Immature natural killer cell (primary cell): ENCODE measurements around the gene ST8SIA5. TPM values are rescaled to one million over a fixed set of nuclear protein-coding genes. Genes with fewer than 3 reads are reported as not detected.
A peak's percentile ranks its signal among the peaks of the same experiment; 100 is the strongest.

Source experiments
- DNase-seq, 3 donors: peaks; one replicate each; pipeline ENCODE4 v3.0.0; 2022; ENCODE audit warnings: mixed read lengths in 1 of 3
- H3K27ac Mint-ChIP-seq, 6 donors: one replicate each; pipeline ENCODE4 v1.8.0; 2020; ENCODE audit warnings: mixed read lengths in 6 of 6, mild to moderate bottlenecking in 5 of 6, inconsistent platforms in 4 of 6, moderate library complexity in 3 of 6
- H3K27me3 Mint-ChIP-seq, 3 donors: one replicate each; pipeline ENCODE4 v1.8.0; 2020 to 2021; ENCODE audit warnings: low read depth in 3 of 3, mild to moderate bottlenecking in 3 of 3, mixed read lengths in 3 of 3, moderate library complexity in 3 of 3, inconsistent platforms in 1 of 3
- H3K36me3 Mint-ChIP-seq, 3 donors: one replicate each; pipeline ENCODE4 v1.8.0; 2020; ENCODE audit warnings: mixed read lengths in 3 of 3, inconsistent platforms in 2 of 3, mild to moderate bottlenecking in 2 of 3
- H3K4me1 Mint-ChIP-seq, 2 donors: one replicate each; pipeline ENCODE4 v1.8.0; 2020; ENCODE audit warnings: inconsistent platforms in 2 of 2, mild to moderate bottlenecking in 2 of 2, mixed read lengths in 2 of 2, moderate library complexity in 1 of 2
- H3K4me3 Mint-ChIP-seq, 5 donors: one replicate each; pipeline ENCODE4 v1.8.0; 2020; ENCODE audit warnings: mild to moderate bottlenecking in 5 of 5, mixed read lengths in 5 of 5, inconsistent platforms in 3 of 5, moderate library complexity in 3 of 5
- H3K9me3 Mint-ChIP-seq, 6 donors: one replicate each; pipeline ENCODE4 v1.8.0; 2020; ENCODE audit warnings: mild to moderate bottlenecking in 6 of 6, mixed read lengths in 6 of 6, inconsistent platforms in 4 of 6, moderate library complexity in 3 of 6
- polyA plus RNA-seq, 3 donors: library from polyadenylated mRNA; unstranded; fragments of 300-500 nt; fragmentation: Illumina TruSeq; gene quantifications; one replicate each; pipeline ENCODE4 v1.2.3, GENCODE V29; 2021

ST8SIA5 gene
- polyA plus RNA-seq, 3 donors from 2014 or later: not detected

GRCh38 chr18:46756025-46756558 lies 761 bp downstream of the ST8SIA5 start:
- Mint-ChIP-seq H3K9me3 (no peaks in the 10 kb centered on the region), H3K27me3 (peaks cover 19 to 33% (median 20%) of the 10 kb centered on the region in 3 donors), H3K4me3 (peak overlapping the region in 1 of 5 donors; percentile 33)

DNA sequence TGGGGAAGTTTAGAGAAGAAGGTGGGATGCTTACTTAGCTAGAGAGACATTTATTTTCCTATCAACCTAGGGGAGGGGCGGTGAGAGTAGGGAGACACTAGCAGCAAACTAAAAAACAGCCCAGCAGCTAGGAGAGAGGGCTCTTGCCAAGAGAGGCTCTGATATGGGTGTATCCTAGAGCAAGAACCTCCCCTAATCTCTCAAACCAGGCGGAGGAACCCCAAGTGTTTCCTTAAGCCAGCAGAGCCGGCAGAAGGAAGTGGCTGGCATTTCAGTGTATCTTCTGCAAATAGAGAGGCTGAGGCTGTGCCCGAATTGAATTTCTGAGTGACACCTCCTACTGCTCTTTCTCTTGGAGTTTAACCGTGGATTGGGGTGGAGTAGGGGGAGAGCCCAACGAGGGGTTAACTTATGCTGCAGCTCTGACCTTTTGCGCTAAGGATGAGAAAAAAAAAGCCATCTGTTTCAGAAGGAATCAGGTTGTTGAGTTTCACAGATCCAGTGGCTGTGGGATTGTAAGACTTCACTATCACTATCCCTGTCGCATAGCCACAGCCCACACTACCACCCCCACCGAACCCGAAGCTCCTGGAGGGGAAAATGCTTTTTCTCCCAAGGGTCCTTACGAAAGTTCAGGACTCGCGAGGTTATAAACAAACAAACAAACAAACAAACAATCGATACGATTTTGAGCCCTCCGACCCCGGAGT lies 1.4 kb downstream of the ST8SIA5 start:
- peaks cover 19 to 30% (median 20%) of the 10 kb centered on the region in 3 donors for H3K27me3 Mint-ChIP-seq
- H3K4me3 Mint-ChIP-seq: peak overlapping the region in 1 of 5 donors; percentile 33
- no peak overlapping the region for H3K27ac Mint-ChIP-seq
- H3K4me1 Mint-ChIP-seq: peaks cover 12 to 16% of the 10 kb centered on the region in 2 donors
- H3K9me3 Mint-ChIP-seq: no peaks in the 10 kb centered on the region
- no peak for DNase-seq
- H3K36me3 Mint-ChIP-seq: peaks cover 0 to 3% (median 0%) of the 10 kb centered on the region in 3 donors

More at GRCh38 chr18:46756025-46756558, 761 bp downstream of the ST8SIA5 start:
- no peak for DNase-seq
- Mint-ChIP-seq H3K27ac (no peak overlapping the region), H3K4me1 (peaks cover 12 to 16% of the 10 kb centered on the region in 2 donors), H3K36me3 (peaks cover 0 to 3% (median 0%) of the 10 kb centered on the region in 3 donors)

GRCh38 chr18:46754661-46755292 lies 2.1 kb downstream of the ST8SIA5 start:
- peaks cover 0 to 3% (median 0%) of the 10 kb centered on the region in 3 donors for H3K36me3 Mint-ChIP-seq
- peaks cover 19 to 30% (median 20%) of the 10 kb centered on the region in 3 donors for H3K27me3 Mint-ChIP-seq
- H3K4me3 Mint-ChIP-seq: peak overlapping the region in 2 of 5 donors; percentile 11 to 33
- H3K4me1 Mint-ChIP-seq: peaks cover 12 to 16% of the 10 kb centered on the region in 2 donors
- no peak overlapping the region for H3K27ac Mint-ChIP-seq
- H3K9me3 Mint-ChIP-seq: no peaks in the 10 kb centered on the region
- DNase-seq: no peak

- Mint-ChIP-seq H3K27ac (no peak overlapping the region), H3K4me1 (peaks cover 12 to 16% of the 10 kb centered on the region in 2 donors), H3K27me3 (peaks cover 19 to 30% (median 20%) of the 10 kb centered on the region in 3 donors), H3K9me3 (no peaks in the 10 kb centered on the region), H3K4me3 (peak overlapping the region in 4 of 5 donors; percentile 4 to 33 (median 19)), H3K36me3 (peaks cover 0 to 3% (median 0%) of the 10 kb centered on the region in 3 donors)
- DNase-seq: no peak
Observed at GRCh38 chr18:46754188-46754587, 2.7 kb downstream of the ST8SIA5 start.

GRCh38 chr18:46751882-46752281 lies 5.0 kb downstream of the ST8SIA5 start:
- DNase-seq: no peak
- H3K27ac Mint-ChIP-seq: no peak overlapping the region
- H3K36me3 Mint-ChIP-seq: peaks cover 0 to 3% (median 0%) of the 10 kb centered on the region in 3 donors
- peaks cover 9 to 19% (median 9%) of the 10 kb centered on the region in 3 donors for H3K27me3 Mint-ChIP-seq
- no peak overlapping the region for H3K4me3 Mint-ChIP-seq
- peaks cover 10 to 12% of the 10 kb centered on the region in 2 donors for H3K4me1 Mint-ChIP-seq
- no peaks in the 10 kb centered on the region for H3K9me3 Mint-ChIP-seq

- DNase-seq: no peak
- Mint-ChIP-seq H3K4me3 (no peak overlapping the region), H3K27me3 (peaks cover 5 to 18% (median 7%) of the 10 kb centered on the region in 3 donors), H3K36me3 (peaks cover 0 to 3% (median 0%) of the 10 kb centered on the region in 3 donors), H3K4me1 (peaks cover 10 to 12% of the 10 kb centered on the region in 2 donors), H3K9me3 (no peaks in the 10 kb centered on the region), H3K27ac (no peak overlapping the region)
Observed at GRCh38 chr18:46750626-46751025, 6.2 kb downstream of the ST8SIA5 start.

GRCh38 chr18:46748466-46748865 lies 8.4 kb downstream of the ST8SIA5 start:
- Mint-ChIP-seq H3K9me3 (peaks cover 0 to 5% (median 0%) of the 10 kb centered on the region in 6 donors), H3K27me3 (peaks cover 1 to 21% (median 11%) of the 10 kb centered on the region in 3 donors), H3K36me3 (no peaks in the 10 kb centered on the region), H3K27ac (no peak overlapping the region), H3K4me1 (no peaks in the 10 kb centered on the region), H3K4me3 (no peak overlapping the region)
- DNase-seq: peak in 1 of 3 donors; percentile 8

DNA sequence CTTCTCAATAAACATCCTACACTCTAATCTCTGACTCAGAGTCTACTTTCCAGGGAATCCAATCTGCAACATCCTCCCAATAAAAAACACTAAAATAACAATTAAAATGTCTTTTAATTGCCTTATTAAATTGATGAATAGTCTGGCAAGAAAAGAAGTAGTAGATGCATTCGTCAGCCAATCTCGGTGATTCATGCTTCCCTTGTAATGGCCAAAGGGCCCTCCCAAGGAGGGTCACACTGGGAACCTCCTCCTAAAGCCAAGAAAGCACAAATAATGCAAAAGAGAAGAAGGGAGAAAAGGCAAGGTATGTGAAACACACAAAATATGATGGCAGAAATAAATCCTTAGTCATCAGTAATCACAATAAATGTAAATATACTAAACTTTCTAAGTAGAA lies 16.8 kb downstream of the ST8SIA5 start:
- Mint-ChIP-seq H3K36me3 (no peaks in the 10 kb centered on the region), H3K4me3 (no peak overlapping the region), H3K9me3 (peaks cover 0 to 5% (median 0%) of the 10 kb centered on the region in 6 donors), H3K4me1 (no peaks in the 10 kb centered on the region), H3K27ac (no peak overlapping the region), H3K27me3 (peaks cover 10 to 27% (median 11%) of the 10 kb centered on the region in 3 donors)
- no peak for DNase-seq

DNA sequence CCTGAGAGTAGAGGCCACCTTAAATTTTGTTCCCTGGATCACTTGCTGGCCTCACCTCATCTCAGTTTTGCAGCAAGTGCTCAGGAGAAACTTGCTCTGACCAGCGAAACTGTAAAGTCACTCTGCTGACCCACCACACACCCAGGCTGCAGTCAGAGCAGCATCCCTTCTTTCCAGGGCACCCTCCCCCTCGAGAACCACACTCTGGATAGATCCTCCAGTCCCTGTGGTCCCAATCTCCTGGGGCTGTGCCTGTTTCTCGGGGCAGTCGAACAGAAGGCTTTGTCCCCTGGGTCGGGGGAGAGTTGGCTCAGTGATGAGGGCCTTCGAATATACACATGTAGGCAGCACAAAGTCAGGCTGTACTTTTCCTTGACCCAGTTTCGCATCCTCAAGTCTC lies 18.4 kb downstream of the ST8SIA5 start:
- Mint-ChIP-seq H3K27me3 (peaks cover 8 to 18% (median 13%) of the 10 kb centered on the region in 3 donors), H3K4me1 (no peaks in the 10 kb centered on the region), H3K9me3 (peaks cover 0 to 5% (median 0%) of the 10 kb centered on the region in 6 donors), H3K27ac (no peak overlapping the region), H3K4me3 (no peak overlapping the region), H3K36me3 (no peaks in the 10 kb centered on the region)
- no peak for DNase-seq

DNA sequence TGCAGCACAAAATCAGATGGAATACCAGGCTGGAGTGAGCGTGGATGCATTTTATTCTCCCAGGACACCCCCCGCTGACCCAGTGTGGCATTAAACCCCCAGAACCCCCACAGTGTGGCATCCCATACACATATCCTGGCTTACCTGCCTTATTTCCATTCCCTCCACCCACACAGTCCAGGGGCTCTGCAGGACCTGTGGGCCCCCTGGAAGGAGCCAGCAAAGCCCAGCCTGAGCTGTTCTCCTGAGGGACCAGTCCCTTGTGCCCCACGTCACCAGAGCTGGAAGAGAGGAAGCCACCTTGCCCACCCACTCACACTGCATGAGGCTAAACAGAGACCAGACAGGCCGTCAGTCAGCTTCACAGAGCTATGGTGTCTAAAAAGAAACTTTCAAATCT lies 20.1 kb downstream of the ST8SIA5 start:
- H3K27ac Mint-ChIP-seq: no peak overlapping the region
- no peaks in the 10 kb centered on the region for H3K36me3 Mint-ChIP-seq
- peaks cover 6 to 15% (median 13%) of the 10 kb centered on the region in 3 donors for H3K27me3 Mint-ChIP-seq
- DNase-seq: no peak
- no peaks in the 10 kb centered on the region for H3K9me3 Mint-ChIP-seq
- no peaks in the 10 kb centered on the region for H3K4me1 Mint-ChIP-seq
- no peak overlapping the region for H3K4me3 Mint-ChIP-seq

DNA sequence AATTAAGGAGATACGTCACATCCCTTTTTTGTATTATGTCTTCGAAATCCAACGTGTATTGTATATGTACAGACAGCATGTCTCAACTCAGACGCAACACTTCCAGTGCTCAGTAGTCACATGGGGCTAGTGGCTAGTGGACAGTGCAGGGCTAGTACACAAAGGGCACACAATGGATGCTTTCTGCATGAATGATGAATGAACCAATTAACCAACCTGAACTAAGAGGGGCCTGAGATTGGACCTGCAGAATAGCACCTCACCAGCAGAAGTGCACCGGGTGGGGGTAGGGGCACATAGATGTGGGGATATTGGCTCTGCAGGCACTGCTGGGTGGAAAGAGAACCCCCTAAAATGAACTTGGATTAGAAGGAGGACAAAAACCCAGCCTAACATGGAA lies 20.7 kb downstream of the ST8SIA5 start:
- Mint-ChIP-seq H3K4me3 (no peak overlapping the region), H3K36me3 (no peaks in the 10 kb centered on the region), H3K27me3 (peaks cover 6 to 19% (median 13%) of the 10 kb centered on the region in 3 donors), H3K9me3 (no peaks in the 10 kb centered on the region), H3K4me1 (no peaks in the 10 kb centered on the region), H3K27ac (no peak overlapping the region)
- no peak for DNase-seq

- no peak overlapping the region for H3K4me3 Mint-ChIP-seq
Observed at GRCh38 chr18:46734981-46735380, 21.9 kb downstream of the ST8SIA5 start.

GRCh38 chr18:46733872-46734271 lies 23.0 kb downstream of the ST8SIA5 start:
- Mint-ChIP-seq H3K27me3 (peaks cover 4 to 20% (median 10%) of the 10 kb centered on the region in 3 donors), H3K4me1 (no peaks in the 10 kb centered on the region), H3K9me3 (peaks cover 0 to 7% (median 3%) of the 10 kb centered on the region in 6 donors), H3K36me3 (peaks cover 0 to 5% (median 0%) of the 10 kb centered on the region in 3 donors), H3K27ac (no peak overlapping the region), H3K4me3 (no peak overlapping the region)
- no peak for DNase-seq

More at GRCh38 chr18:46734981-46735380, 21.9 kb downstream of the ST8SIA5 start:
- Mint-ChIP-seq H3K27ac (no peak overlapping the region), H3K4me1 (no peaks in the 10 kb centered on the region), H3K9me3 (no peaks in the 10 kb centered on the region), H3K27me3 (peaks cover 4 to 19% (median 13%) of the 10 kb centered on the region in 3 donors), H3K36me3 (no peaks in the 10 kb centered on the region)
- DNase-seq: no peak

DNA sequence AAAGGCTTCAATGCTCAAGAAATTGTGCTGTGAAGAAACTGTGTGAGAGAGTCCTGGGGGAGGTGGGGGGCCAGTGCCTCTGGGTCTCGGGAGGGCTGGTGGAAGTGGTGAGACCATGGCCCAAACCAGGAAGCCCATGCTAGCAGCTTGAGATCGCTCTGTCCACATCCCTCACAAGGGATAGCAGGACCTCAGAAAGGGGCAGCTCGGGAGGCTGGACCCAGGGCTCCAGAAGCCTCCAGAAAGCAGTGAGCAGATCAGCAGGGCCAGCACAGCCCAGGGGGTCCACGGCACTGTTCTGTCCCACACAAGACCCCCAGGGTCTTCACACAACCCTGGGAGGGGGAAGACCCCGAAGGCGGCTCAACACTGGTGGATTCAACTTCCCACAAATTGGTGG lies 24.1 kb downstream of the ST8SIA5 start:
- DNase-seq: no peak
- peaks cover 4 to 15% (median 7%) of the 10 kb centered on the region in 3 donors for H3K27me3 Mint-ChIP-seq
- H3K4me1 Mint-ChIP-seq: no peaks in the 10 kb centered on the region
- H3K36me3 Mint-ChIP-seq: peaks cover 0 to 5% (median 0%) of the 10 kb centered on the region in 3 donors
- peaks cover 0 to 7% (median 3%) of the 10 kb centered on the region in 6 donors for H3K9me3 Mint-ChIP-seq
- H3K4me3 Mint-ChIP-seq: no peak overlapping the region
- H3K27ac Mint-ChIP-seq: no peak overlapping the region
